Activated T-helper 1 cell treated with anti-CD3 and anti-CD28 coated beads, Interleukin-12 subunit alpha, Interleukin-12 subunit beta, Interleukin-2, Interleukin-4 antibody, amounts not matched to agents 30 ng/mL and 10 ng/mL and 1 ng/mL, durations not matched to agents 14 hours and 24 hours and 36 hours (primary cell): ENCODE measurements around the gene TEX51. TPM values are rescaled to one million over a fixed set of nuclear protein-coding genes. Genes with fewer than 3 reads are reported as not detected.

Experiments
- DNase-seq: peaks from one replicate; pipeline ENCODE4 v3.0.0; 2021; ENCODE audit warnings: low spot score
- H3K27ac Mint-ChIP-seq: one replicate; pipeline ENCODE4 v1.8.0; 2021; ENCODE audit warnings: mild to moderate bottlenecking, mixed read lengths
- H3K27me3 Mint-ChIP-seq: one replicate; pipeline ENCODE4 v1.8.0; 2022; ENCODE audit warnings: mild to moderate bottlenecking, moderate library complexity, mixed read lengths; ENCODE audit not compliant: insufficient read depth
- H3K36me3 Mint-ChIP-seq: one replicate; pipeline ENCODE4 v1.8.0; 2021; ENCODE audit warnings: low read depth, mixed read lengths
- H3K4me1 Mint-ChIP-seq: one replicate; pipeline ENCODE4 v1.8.0; 2021; ENCODE audit warnings: low read depth, mixed read lengths
- H3K4me3 Mint-ChIP-seq: one replicate; pipeline ENCODE4 v1.8.0; 2021; ENCODE audit warnings: mild to moderate bottlenecking, moderate library complexity, mixed read lengths
- H3K9me3 Mint-ChIP-seq: one replicate; pipeline ENCODE4 v1.8.0; 2021; ENCODE audit warnings: mixed read lengths
- intact Hi-C: fragments of 100-400 bp; cut with micrococcal nuclease; formaldehyde crosslinking; loops from one replicate; pipeline ENCODE4 v1.15.1; 2024
- total RNA-seq: library from RNA; stranded (reverse); gene quantifications from 2 replicates; pipeline ENCODE4 v1.2.3, GENCODE V29; 2022

The TEX51 gene
- total RNA-seq, 1 donor from 2014 or later, result not detected

GRCh38 chr2:126881591-126881990 lies 17.1 kb upstream of the TEX51 start:
- Mint-ChIP-seq H3K27ac (no peak overlapping the region), H3K27me3 (no peaks in the 10 kb centered on the region), H3K36me3 (no peaks in the 10 kb centered on the region), H3K4me3 (no peak overlapping the region), H3K9me3 (no peaks in the 10 kb centered on the region), H3K4me1 (peaks cover 3% of the 10 kb centered on the region)
- intact Hi-C loops, result no loop called here
- DNase-seq, result no peak

GRCh38 chr2:126882181-126882580 lies 16.5 kb upstream of the TEX51 start:
- Mint-ChIP-seq H3K27me3 (peaks cover 6% of the 10 kb centered on the region), H3K27ac (no peak overlapping the region), H3K4me1 (peaks cover 7% of the 10 kb centered on the region), H3K36me3 (no peaks in the 10 kb centered on the region), H3K4me3 (no peak overlapping the region), H3K9me3 (no peaks in the 10 kb centered on the region)
- intact Hi-C loops, result no loop called here
- no peak for DNase-seq

GRCh38 chr2:126882736-126883665 lies 15.7 kb upstream of the TEX51 start:
- Mint-ChIP-seq H3K4me3 (no peak overlapping the region), H3K36me3 (no peaks in the 10 kb centered on the region), H3K4me1 (peaks cover 7% of the 10 kb centered on the region), H3K9me3 (no peaks in the 10 kb centered on the region), H3K27ac (no peak overlapping the region), H3K27me3 (peaks cover 6% of the 10 kb centered on the region)
- DNase-seq, result no peak
- intact Hi-C loops, result no loop called here

- peaks cover 7% of the 10 kb centered on the region for H3K4me1 Mint-ChIP-seq
- no peak overlapping the region for H3K27ac Mint-ChIP-seq
- no peak for DNase-seq
- H3K27me3 Mint-ChIP-seq, result peaks cover 6% of the 10 kb centered on the region
- no peak overlapping the region for H3K4me3 Mint-ChIP-seq
- H3K36me3 Mint-ChIP-seq, result no peaks in the 10 kb centered on the region
- intact Hi-C loops, result no loop called here
- H3K9me3 Mint-ChIP-seq, result no peaks in the 10 kb centered on the region
Measured at GRCh38 chr2:126883666-126884040, 15.0 kb upstream of the TEX51 start.

GRCh38 chr2:126884861-126885750 lies 13.6 kb upstream of the TEX51 start:
- H3K27ac Mint-ChIP-seq, result no peak overlapping the region
- peaks cover 7% of the 10 kb centered on the region for H3K4me1 Mint-ChIP-seq
- no peaks in the 10 kb centered on the region for H3K9me3 Mint-ChIP-seq
- DNase-seq, result no peak
- no peak overlapping the region for H3K4me3 Mint-ChIP-seq
- H3K27me3 Mint-ChIP-seq, result peaks cover 6% of the 10 kb centered on the region
- no peaks in the 10 kb centered on the region for H3K36me3 Mint-ChIP-seq
- intact Hi-C loops, result no loop called here

- Mint-ChIP-seq H3K27ac (no peak overlapping the region), H3K4me1 (peaks cover 7% of the 10 kb centered on the region), H3K27me3 (peaks cover 6% of the 10 kb centered on the region), H3K36me3 (no peaks in the 10 kb centered on the region), H3K9me3 (no peaks in the 10 kb centered on the region), H3K4me3 (no peak overlapping the region)
- intact Hi-C loops, result no loop called here
- DNase-seq, result no peak
Measured at GRCh38 chr2:126885751-126886210, 12.9 kb upstream of the TEX51 start.

GRCh38 chr2:126886211-126886915 lies 12.3 kb upstream of the TEX51 start:
- peaks cover 7% of the 10 kb centered on the region for H3K4me1 Mint-ChIP-seq
- no peaks in the 10 kb centered on the region for H3K36me3 Mint-ChIP-seq
- intact Hi-C loops, result no loop called here
- peak; percentile 33 for DNase-seq
- H3K27ac Mint-ChIP-seq, result no peak overlapping the region
- peak overlapping the region; percentile 22 for H3K4me3 Mint-ChIP-seq
- H3K27me3 Mint-ChIP-seq, result peaks cover 6% of the 10 kb centered on the region
- H3K9me3 Mint-ChIP-seq, result no peaks in the 10 kb centered on the region

GRCh38 chr2:126886916-126887280 lies 11.8 kb upstream of the TEX51 start:
- Mint-ChIP-seq H3K9me3 (no peaks in the 10 kb centered on the region), H3K27me3 (peaks cover 6% of the 10 kb centered on the region), H3K4me1 (peaks cover 7% of the 10 kb centered on the region), H3K27ac (no peak overlapping the region), H3K4me3 (no peak overlapping the region), H3K36me3 (no peaks in the 10 kb centered on the region)
- intact Hi-C loops, result no loop called here
- DNase-seq, result no peak

- Mint-ChIP-seq H3K36me3 (no peaks in the 10 kb centered on the region), H3K9me3 (no peaks in the 10 kb centered on the region), H3K4me3 (no peak overlapping the region), H3K27ac (no peak overlapping the region), H3K4me1 (peaks cover 7% of the 10 kb centered on the region), H3K27me3 (peaks cover 6% of the 10 kb centered on the region)
- intact Hi-C loops, result no loop called here
- no peak for DNase-seq
Measured at GRCh38 chr2:126887506-126887905, 11.2 kb upstream of the TEX51 start.

GRCh38 chr2:126888046-126888445 lies 10.6 kb upstream of the TEX51 start:
- Mint-ChIP-seq H3K36me3 (no peaks in the 10 kb centered on the region), H3K27me3 (peaks cover 6% of the 10 kb centered on the region), H3K27ac (no peak overlapping the region), H3K4me1 (peaks cover 7% of the 10 kb centered on the region), H3K9me3 (no peaks in the 10 kb centered on the region), H3K4me3 (no peak overlapping the region)
- no peak for DNase-seq
- intact Hi-C loops, result no loop called here

GRCh38 chr2:126889071-126889470 lies 9.6 kb upstream of the TEX51 start:
- Mint-ChIP-seq H3K27ac (no peak overlapping the region), H3K27me3 (peaks cover 6% of the 10 kb centered on the region), H3K4me3 (no peak overlapping the region), H3K9me3 (no peaks in the 10 kb centered on the region), H3K4me1 (peaks cover 7% of the 10 kb centered on the region), H3K36me3 (no peaks in the 10 kb centered on the region)
- DNase-seq, result no peak
- intact Hi-C loops, result no loop called here

- H3K4me3 Mint-ChIP-seq, result no peak overlapping the region
- intact Hi-C loops, result no loop called here
- peaks cover 6% of the 10 kb centered on the region for H3K27me3 Mint-ChIP-seq
- H3K4me1 Mint-ChIP-seq, result peaks cover 7% of the 10 kb centered on the region
- no peak for DNase-seq
- H3K27ac Mint-ChIP-seq, result no peak overlapping the region
- H3K36me3 Mint-ChIP-seq, result no peaks in the 10 kb centered on the region
- H3K9me3 Mint-ChIP-seq, result no peaks in the 10 kb centered on the region
Measured at GRCh38 chr2:126889496-126890135, 9.1 kb upstream of the TEX51 start.
